T47D (cell line): ENCODE data around the gene FBXW11.
"Not testable (repeated sequence)": the region's sequence is repeated elsewhere in the genome, so short reads cannot be mapped to it uniquely, and the experiment has no call there.

Experiments used
- DNase-seq, 2 experiments: peaks; one replicate each; pipeline versions ENCODE4 v3.0.0 to v3.0.0-alpha.2; 2011 to 2012; ENCODE audit warnings: low read depth in 1 of 2, low spot score in 1 of 2
- JUND ChIP-seq: IDR thresholded peaks from 2 replicates; pipeline ENCODE4 v1.6.1; 2012; ENCODE audit warnings: low read depth
- in situ Hi-C: cut with HindIII; loops from 2 replicates; pipeline ENCODE4 v1.10.0; 2016; ENCODE audit warnings: low sequenced_read_pairs, low pct_unique_long_range_greater_than_20kb

FBXW11 gene

GRCh38 chr5:171989946-171990712 is 16.3 kb downstream of the FBXW11 start:
- TF ChIP-seq JUND, result no peak
- in situ Hi-C loops, result no loop called here

GRCh38 chr5:171989276-171989675 is 17.2 kb downstream of the FBXW11 start:
- no peak for TF ChIP-seq JUND
- in situ Hi-C loops, result no loop called here
- DNase-seq, result peak in 1 of 2 experiments; percentile 55

More at GRCh38 chr5:171989946-171990712, 16.3 kb downstream of the FBXW11 start:
- no peak for DNase-seq

GRCh38 chr5:171986772-171987171 is 19.7 kb downstream of the FBXW11 start:
- TF ChIP-seq JUND, result no peak
- DNase-seq, result no peak
- in situ Hi-C loops, result no loop called here

- no peak for TF ChIP-seq JUND
- DNase-seq, result no peak
Observed at GRCh38 chr5:171984748-171985419, 21.6 kb downstream of the FBXW11 start.

GRCh38 chr5:171981847-171982246 is 24.6 kb downstream of the FBXW11 start:
- no peak for TF ChIP-seq JUND
- no peak for DNase-seq
- in situ Hi-C loops, result no loop called here

More at GRCh38 chr5:171984748-171985419, 21.6 kb downstream of the FBXW11 start:
- in situ Hi-C loops, result no loop called here

GRCh38 chr5:171980792-171981191 is 25.6 kb downstream of the FBXW11 start:
- no peak for DNase-seq
- no peak for TF ChIP-seq JUND
- in situ Hi-C loops, result no loop called here

GRCh38 chr5:171979606-171980005 is 26.8 kb downstream of the FBXW11 start:
- no peak for DNase-seq
- TF ChIP-seq JUND, result no peak
- in situ Hi-C loops, result no loop called here

- in situ Hi-C loops, result no loop called here
- no peak for DNase-seq
- TF ChIP-seq JUND, result no peak
Observed at GRCh38 chr5:171978519-171978918, 27.9 kb downstream of the FBXW11 start.

GRCh38 chr5:171978016-171978415 is 28.4 kb downstream of the FBXW11 start:
- in situ Hi-C loops, result no loop called here
- DNase-seq, result no peak
- TF ChIP-seq JUND, result no peak

- DNase-seq, in situ Hi-C loops: not testable (repeated sequence)
Observed at GRCh38 chr5:171977244-171977950, 29.0 kb downstream of the FBXW11 start.

GRCh38 chr5:171975877-171976667 is 30.4 kb downstream of the FBXW11 start:
- TF ChIP-seq JUND, result no peak
- in situ Hi-C loops, result no loop called here
- DNase-seq, result no peak

- DNase-seq, result no peak
- in situ Hi-C loops, result no loop called here
- no peak for TF ChIP-seq JUND
Observed at GRCh38 chr5:171975262-171975876, 31.1 kb downstream of the FBXW11 start.
